HG02759 (cell line): ENCODE measurements around the gene SGPP1.
"Not testable (repeated sequence)": the region's sequence is repeated elsewhere in the genome, so short reads cannot be mapped to it uniquely, and the experiment has no call there.

ENCODE experiments used
- ATAC-seq: cut with Tn5 transposase; IDR thresholded peaks from one replicate; pipeline ENCODE4 v1.9.1; 2021; ENCODE audit warnings: mild to moderate bottlenecking, moderate library complexity; ENCODE audit not compliant: unreplicated experiment

The SGPP1 gene

DNA sequence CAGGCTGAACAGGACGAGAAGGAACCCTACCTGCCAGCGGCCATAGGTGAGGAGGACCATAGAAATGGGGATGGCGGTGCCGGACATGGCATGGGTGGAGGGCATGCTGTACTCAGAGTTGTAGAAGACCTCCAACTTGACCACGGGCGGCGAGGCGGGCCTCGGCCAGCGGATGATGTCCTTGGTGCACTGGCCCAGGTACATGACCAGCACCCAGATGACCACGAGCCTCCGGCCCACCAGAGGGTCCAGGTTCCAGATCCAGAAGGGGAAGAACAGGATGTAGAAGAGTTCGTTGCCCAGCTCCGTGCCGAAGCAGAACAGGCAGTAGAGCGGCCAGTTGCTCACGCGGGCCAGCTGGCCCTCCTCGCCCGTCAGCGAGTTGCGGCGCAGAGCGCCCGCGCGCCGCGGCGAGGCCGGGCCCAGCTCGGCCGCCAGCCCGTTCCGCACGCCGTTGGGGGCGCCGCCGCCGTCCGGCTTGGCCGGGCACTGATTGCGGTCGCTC is 582 bp downstream of the SGPP1 start:
- peak; percentile 40 for ATAC-seq

DNA sequence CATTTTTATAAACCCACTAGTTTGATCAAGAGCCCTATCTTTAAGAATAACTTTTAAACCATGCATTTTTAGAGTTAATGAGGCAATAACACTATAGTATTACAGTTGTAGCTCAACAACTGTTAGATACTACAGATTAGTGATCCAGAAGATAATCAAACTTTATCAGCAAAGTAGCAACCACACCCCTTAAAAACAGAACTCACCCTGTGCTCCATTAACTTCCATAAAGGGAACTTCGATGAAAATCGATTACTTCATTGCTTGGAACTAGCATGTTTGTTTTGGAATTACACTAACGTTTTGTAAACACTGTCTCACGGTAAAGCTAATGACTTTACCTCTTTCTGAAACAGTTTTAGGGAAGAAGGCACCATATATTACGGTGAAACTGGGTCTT is 1.4 kb downstream of the SGPP1 start:
- no peak for ATAC-seq

DNA sequence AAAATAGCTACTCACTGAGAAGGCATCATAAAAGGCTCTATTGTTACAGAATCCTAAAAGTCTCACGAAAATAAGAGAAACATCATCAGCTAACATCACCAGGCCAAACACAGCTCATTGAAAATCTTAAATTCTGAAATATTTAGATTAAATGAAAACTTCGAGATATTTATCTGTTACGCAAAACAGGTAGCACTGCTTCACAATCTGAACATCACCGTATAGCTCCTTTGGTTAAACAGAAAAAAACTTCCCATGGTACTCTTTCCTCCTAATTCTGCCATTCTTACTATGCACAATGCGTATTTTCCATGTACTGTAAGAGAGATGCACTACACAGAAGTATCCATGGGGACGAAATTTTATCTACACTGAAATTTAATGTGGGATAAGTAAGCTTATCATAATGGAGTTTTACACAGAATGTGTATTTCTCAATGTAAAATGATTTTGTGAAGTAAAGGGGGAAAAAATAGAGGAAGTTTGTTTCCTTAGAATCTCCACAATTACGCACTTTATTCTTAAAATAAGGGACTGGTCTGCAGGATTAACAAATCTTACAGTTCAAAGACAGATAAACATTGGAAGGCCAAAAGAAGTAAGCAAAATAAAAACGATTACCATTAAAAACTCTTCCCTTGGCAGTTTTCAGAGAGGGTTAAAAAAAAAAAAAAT is 1.9 kb downstream of the SGPP1 start:
- ATAC-seq = no peak

DNA sequence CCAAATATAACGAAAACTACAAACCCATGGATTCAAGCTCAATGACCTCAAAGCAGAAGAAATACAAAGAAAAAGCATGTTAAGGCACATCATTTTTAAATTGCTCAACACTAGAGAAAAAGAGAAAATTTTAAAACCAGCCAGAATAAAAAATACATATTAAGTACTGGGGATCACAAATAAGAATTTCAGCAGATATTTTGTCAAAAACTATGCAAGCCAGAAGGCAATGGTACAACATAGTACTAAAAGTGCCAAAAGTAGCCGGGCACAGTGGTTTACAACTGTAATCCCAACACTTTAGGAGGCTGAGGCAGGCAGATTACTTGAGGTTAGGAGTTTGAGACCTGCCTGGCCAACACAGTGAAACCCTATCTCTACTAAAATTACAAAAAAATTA is 10.2 kb downstream of the SGPP1 start:
- no peak for ATAC-seq

DNA sequence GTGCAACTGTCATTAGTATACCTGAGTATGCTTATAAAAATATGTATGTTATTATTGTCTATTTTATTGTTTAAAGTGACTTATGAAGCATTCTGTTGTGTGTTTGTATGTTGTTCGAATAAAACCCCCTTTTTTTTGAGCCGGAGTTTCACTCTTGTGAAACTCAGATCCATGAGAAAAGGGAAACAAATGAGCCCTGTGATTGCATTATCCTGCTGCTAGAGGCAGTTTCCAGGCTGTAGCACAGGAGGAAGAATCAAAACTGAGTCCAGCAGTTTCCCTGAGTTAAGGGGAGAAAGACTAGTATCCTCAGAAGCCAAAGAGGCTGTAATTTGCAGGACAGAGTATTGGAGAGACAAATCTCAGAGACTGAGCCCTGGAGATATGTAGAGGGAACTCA is 12.5 kb downstream of the SGPP1 start:
- no peak for ATAC-seq

DNA sequence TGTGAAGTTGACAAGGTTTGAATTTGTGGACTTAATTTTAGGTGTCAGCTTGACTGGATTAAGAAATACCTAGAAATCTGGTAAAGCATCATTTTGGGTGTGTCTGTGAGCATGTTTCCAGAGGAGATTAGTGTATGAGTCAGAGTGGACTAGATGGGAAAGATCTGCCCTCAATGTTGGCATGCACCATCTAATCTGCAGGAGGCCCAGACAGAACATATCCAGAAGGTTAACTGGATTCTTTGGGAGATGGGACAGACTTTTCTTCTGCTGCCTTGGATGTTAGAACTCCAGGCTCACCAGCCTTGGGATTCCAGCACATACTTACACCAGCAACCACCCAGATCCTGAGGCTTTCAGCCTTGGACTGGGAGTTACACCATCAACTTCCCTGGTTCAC is 14.1 kb downstream of the SGPP1 start:
- ATAC-seq = no peak

DNA sequence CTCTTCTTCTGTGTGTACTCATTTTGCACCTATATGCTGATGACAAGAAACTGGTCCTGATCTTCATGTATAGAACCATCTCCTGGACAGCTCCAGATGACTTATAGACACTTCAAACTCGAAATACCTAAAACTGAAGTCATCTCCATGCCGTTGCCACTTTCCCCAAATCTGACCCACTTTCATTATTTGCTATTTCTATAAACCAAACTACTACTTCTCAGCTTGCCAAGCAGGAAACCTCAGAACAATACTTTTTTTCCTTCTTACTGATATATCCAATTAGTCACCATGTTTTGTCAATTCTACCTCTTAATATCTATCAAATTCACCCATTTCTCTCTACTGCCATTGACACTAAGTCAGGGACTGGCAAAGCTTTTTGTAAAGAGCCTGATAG is 14.8 kb downstream of the SGPP1 start:
- no peak for ATAC-seq

DNA sequence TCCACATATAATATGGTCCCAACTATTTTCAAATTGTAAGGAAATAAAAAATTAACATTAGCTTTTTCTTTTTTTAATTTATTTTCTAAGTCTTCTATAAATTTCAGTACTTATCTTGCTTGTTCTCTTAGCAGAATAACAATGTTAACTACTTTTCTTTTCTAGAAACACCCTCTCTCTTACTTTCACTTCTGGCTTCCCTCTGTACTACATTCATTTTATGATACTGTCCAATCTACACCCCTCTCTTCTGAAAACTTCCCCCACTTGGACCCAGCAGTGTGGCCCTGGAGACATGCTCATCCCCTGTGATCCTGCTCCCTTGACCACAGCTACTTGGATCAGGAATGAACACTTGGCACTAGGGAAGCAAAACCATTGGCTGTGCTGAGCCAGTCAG is 15.7 kb downstream of the SGPP1 start:
- ATAC-seq = no peak

DNA sequence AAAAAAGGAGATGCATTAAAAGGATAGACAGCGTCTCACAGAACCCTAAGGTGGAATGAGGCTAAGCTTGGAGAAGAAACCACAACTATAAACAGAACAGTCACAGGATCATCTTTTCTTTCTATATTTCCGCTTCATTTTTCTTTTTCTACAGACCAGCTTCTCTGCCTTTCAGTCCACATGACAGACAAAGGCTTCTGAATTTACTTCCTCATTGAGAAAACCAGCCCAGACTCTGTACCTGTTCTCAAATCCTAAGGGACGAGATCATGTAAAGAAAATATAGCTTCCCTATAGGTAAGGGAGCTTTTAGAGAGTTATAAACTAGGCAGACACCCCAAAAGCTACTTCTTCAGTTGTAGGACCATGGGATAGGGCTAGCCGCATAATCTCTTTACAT is 17.4 kb downstream of the SGPP1 start:
- ATAC-seq = no peak

DNA sequence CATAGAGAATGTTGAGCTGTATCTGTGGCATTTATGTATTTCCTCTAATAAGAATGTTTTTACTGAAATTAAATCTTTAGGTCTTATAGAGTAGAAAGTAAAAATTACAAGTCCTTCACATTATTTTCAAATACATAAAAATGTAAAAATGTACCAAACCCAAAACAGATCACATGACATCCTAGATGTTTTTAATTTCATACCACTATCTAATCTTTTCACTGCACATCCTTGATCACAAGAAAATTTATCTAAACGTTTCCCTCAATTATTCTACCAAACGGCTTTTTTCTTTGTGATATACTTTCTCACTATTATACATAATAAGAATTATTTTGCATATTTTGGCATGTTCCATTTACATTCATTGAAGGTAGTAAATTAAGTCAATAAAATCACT is 18.3 kb downstream of the SGPP1 start:
- ATAC-seq = no peak

DNA sequence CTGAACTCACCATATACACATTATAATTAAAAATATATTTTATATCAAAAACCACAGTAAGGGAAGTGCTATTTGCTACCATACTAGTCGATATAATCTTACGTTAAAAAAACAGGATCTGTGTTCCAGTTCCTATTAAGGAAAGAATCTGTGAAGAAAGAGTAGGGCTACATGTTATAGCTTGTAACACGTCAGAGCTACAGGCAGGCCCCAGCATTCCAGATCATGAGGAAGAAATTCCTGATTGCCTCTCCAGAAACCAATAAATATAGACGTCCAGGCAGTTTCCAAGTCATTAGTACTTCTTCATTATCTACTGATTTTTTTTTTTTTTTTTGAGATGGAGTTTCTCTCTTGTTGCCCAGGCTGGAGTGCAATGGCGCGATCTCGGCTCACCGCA is 20.6 kb downstream of the SGPP1 start:
- ATAC-seq = no peak

DNA sequence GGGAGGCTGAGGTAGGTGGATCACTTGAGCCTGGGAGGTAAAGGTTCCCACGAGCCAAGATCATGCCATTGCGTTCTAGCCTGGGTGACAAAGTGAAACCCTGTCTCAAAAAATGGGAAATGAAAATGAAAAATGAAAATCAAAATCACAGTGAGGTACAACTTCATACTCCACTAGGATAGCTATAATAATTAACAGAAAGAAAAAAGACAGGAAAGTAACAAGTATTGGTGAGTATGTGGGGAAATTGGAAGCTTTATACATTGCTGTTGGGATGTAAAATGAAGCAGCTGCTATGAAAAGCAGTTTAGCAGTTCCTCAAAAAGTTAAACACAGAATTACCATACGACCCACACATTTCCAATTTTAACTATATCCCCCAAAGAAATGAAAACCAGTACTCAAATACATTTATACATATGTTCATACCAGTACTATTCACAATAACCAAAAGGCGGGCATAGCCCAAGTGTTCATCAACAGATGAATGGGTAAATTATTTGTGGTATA is 22.2 kb downstream of the SGPP1 start:
- ATAC-seq = peak; percentile 75

DNA sequence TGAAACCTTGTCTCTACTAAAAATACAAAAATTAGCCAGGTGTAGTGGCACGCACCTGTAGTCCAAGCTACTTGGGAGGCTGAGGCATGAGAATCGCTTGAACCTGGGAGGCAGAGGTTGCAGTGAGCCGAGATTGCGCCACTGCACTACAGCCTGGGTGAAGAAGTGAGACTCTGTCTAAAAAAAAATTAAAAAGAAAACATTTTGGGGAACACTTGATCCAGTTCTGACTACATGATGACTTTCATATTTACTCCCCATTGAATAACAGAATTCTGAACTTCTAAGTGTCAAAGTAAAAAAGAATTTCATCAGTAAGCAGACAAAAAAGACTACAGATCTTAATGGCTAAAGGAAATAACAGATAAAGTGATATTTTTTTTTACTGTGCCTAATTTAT is 25.3 kb downstream of the SGPP1 start:
- ATAC-seq = not testable (repeated sequence)

DNA sequence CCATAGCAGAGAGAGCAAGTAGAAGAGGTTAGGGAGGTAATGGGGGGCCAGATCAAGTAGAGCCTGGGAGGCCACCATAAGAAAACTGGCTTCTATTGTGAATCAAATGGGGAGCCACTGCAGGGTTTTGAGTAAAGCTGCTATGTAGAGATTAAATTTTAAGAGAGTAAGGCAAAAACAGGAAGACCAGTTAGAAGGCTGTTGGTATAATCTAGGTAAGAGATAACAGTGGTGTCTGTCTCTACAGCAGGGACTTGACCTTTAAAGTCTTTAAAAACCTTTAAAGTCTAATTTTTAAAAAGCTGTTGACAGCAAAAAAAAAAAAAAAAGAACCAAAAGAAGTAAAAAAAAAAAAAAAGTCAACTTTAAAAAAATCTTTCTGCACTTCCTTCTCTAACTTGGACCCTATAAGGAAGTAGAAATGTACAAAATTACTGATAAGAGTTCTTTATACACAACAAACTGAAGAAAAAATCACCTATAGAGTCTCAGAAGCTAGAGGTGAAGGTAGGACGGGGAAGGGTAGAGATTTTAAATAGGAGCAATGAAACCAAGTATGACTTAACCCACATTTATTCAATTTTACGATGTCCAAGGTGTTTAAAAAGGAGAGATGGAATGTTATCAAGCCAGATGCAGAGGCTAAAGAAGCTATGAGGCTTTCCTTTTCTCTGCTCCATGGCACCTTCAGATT is 26.1 kb downstream of the SGPP1 start:
- ATAC-seq = no peak

DNA sequence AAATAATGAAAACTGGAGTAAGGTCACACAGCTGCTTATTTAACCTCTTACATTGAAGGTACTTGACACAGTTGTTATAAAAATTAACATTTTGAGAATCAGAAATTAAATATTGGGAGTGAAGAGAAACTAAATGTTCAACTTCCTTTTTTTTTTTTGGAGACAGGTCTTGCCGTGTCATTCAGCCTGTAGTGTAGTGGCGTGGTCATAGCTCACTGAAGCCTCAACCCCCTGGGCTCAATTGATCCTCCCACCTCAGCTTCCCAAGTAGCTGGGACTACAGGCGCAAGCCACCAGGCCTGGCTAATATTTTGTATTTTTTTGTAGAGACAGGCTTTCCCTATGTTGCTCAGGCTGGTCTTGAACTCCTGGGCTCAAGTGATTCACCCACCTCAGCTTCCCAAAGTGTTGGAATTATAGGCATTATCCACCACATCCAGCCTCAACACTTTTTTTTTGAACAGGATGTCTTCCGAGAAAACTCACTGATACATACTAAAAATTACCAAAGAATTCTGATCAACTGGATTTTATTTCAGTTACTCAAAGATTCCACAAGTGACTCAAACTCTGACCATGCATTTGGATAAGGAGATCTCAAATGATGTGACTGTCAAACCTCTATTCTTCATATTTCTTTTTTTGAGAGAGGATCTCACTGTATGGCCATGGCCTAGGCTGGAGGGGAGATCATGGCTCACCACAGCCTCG is 35.4 kb downstream of the SGPP1 start:
- no peak for ATAC-seq

DNA sequence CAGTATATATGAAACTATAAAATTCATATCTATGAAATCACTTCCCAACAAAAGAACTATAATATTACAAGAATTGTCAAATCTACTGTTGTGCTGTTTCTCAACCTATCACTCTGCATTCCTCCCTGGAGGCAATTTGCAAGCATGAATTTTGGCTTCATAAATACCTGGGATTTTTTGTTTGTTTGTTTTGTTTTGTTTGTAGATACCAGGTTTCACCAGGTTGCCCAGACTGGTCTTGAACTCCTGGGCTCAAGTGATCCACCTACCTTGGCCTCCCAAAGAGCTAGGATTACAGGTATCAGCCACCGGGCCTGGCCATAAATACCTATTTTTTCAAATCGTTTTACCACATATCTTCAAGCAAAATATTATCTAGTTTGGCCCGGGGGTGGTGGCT is 38.7 kb downstream of the SGPP1 start:
- ATAC-seq = no peak

DNA sequence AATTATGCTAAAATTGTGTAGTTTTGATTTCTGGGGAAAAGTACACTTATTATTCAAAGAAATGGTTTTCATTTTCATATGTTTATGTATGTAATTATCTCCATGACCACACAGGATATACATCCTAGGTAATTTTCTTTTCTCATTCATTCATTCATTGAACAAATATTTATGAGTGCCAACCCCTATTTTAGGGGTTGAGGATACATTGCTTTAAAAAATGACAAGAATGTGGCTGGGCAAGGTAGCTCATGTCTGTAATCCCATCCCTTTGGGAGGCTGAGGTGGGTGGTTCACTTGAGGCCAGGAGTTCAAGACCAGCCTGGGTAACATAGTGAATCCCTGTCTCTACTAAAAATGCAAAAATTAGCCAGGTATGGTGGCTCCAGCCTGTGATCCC is 40.9 kb downstream of the SGPP1 start:
- ATAC-seq = no peak

DNA sequence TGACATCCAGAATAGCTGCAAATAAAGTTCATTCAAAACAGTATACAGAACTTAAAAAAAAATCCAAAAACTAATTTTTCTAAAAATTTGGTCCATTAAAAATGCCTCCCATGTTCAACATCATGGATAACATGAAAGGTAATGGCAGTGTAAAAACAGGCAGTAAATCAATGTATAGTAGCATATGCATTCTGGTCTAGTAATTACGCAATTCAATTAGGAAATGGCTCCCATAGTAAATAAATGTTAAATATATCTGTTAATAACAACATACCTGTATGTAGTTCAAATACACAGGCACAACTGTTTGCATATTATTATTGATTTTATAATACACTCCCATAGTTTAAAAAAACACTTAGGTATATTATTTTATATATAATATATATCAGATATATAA is 42.5 kb downstream of the SGPP1 start:
- ATAC-seq = no peak

DNA sequence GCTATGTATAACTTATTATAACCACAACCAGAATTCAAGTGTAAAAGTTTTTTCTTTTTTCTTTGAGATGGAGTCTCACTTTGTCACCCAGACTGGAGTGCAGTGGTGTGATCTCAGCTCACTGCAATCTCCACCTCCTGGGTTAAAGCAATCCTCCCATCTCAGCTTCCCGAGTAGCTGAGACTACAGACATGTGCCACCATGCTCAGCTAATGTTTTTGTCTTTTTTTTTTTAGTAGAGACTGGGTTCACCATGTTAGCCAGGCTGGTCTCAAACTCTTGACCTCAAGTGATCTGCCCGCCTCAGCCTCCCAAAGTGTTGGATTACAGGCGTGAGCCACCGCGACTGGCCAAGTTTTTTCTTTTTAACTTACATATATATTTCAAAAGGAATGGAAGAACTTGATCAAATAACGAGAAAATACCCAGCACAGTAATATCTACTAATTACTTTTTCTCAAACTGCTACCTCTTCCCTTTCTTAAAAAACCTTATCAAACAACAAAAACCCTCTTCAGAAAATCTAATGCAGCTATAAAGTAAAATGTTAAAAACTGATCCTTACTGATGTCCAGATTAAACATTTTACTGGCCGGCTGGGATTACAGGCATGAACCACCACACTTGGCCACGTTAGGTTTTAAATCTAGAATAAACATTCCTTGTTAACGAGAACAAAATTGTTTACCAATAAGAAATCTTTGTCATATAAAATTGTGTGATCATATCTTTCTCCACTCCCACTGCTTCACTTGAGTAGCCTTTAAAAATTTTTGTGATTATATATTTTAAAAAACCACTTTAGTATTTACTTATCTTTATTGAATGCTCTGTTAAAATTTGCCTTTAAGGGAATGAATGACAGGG is 44.9 kb downstream of the SGPP1 start:
- ATAC-seq = no peak

DNA sequence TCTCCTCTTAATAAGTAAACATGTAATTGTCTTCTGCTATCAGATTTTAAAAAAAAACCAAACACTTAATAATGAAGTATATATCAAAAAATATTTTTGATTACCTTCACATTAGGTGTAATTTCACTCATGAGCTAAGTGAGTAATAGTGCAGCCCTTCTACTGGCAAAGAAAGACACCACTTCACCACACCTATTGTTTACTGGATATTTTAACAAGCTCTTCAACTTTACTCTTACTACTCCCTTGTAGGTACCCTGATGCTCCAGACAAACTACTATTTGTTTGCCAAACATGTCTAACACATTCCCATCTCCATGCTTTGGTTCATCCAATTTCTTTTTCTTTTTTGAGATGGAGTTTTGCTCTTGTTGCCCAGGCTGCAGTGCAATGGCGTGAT is 49.3 kb downstream of the SGPP1 start:
- ATAC-seq = no peak

DNA sequence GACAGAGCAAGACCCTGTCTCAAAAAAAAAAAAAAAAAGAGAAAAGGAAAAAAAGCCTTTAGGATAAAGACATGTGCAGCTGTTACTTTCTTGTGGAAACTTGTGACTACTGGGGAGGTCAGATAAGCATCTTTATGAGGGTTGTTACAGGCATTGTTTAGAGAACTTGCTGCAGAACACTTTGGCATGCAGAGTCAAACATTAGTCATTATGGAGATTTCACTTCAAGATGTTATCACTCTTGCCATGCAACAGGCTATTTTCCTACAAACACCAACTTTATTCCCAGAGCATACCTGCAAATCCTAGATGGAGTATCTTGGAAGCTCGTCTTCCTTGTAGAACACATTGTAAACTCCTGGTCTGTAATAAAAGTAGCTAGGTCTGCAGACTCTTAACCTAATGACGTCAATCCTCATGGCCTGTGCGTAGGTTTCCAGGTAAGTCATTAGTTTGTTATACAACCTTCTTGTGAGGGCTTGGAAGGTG is 49.9 kb downstream of the SGPP1 start:
- ATAC-seq = no peak
